ENCODE results near the gene ZNF813. TPM values are rescaled to one million over a fixed set of nuclear protein-coding genes. Genes with fewer than 3 reads are reported as not detected.
"Not testable (repeated sequence)": the region's sequence is repeated elsewhere in the genome, so short reads cannot be mapped to it uniquely, and the experiment has no call there.

The ZNF813 gene
- total RNA-seq, 2 experiments from 2014 or later = 6.0 to 7.8 TPM

DNA sequence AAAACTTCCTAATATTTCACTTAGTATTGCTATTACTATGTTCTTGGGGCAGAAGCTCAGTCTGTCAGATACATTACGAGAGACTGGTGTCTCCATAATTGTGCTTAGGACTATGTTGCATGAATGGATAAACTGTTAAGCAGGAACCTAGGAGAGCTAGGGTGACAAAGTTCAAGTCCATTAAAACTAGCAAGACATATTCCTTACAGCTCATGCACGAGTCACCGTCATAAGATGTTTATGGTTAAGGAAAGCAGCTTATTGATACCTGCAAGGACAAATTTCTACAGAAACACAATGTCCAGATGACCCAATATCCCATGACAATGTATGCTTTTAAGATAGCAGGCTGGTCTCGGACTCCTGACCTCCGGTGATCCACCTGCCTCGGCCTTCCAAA, 5.7 kb upstream of the ZNF813 start:
- Mint-ChIP-seq H3K4me1 (ENCODE audit: low read depth) (peaks cover 3% of the 10 kb centered on the region), H3K36me3 (ENCODE audit: low read depth) (peaks cover 40% of the 10 kb centered on the region), H3K27ac (no peak overlapping the region), H3K4me3 (no peak overlapping the region), H3K9me3 (peaks cover 47% of the 10 kb centered on the region), H3K27me3 (peaks cover 21% of the 10 kb centered on the region)
- ATAC-seq = no peak
- TF ChIP-seq, protein P1, sequence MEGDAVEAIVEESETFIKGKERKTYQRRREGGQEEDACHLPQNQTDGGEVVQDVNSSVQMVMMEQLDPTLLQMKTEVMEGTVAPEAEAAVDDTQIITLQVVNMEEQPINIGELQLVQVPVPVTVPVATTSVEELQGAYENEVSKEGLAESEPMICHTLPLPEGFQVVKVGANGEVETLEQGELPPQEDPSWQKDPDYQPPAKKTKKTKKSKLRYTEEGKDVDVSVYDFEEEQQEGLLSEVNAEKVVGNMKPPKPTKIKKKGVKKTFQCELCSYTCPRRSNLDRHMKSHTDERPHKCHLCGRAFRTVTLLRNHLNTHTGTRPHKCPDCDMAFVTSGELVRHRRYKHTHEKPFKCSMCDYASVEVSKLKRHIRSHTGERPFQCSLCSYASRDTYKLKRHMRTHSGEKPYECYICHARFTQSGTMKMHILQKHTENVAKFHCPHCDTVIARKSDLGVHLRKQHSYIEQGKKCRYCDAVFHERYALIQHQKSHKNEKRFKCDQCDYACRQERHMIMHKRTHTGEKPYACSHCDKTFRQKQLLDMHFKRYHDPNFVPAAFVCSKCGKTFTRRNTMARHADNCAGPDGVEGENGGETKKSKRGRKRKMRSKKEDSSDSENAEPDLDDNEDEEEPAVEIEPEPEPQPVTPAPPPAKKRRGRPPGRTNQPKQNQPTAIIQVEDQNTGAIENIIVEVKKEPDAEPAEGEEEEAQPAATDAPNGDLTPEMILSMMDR (IDR thresholded peaks at IDR 0.05) = no peak
- intact Hi-C loops (cut with micrococcal nuclease) = no loop called here
- ChIA-PET POLR2A (no interaction called here), CTCF (no interaction called here)
- no peak for DNase-seq

DNA sequence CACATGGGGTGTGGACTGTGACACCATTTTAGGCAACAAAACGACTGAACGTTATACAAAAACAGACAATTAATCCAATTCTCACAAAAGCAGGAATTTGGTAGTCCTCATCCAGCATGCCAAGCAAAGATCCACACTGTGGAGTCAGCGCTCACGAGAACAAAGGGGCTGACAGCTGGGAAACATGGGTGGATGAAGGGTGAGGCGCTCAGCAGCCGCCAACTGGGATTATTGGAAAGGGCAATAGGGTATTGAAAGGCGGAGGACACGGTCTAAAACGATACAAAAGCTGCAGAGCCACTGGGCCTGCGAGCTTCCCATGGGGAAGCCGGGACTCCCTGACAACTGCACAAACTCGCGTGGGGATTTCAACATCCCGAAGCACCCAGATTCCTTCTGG, 4.7 kb upstream of the ZNF813 start:
- intact Hi-C loops (cut with micrococcal nuclease) = no loop called here
- ChIA-PET CTCF (no interaction called here), POLR2A (no interaction called here)
- TF ChIP-seq, protein P1 (IDR thresholded peaks at IDR 0.05) = no peak
- peaks cover 21% of the 10 kb centered on the region for H3K27me3 Mint-ChIP-seq
- no peak for DNase-seq
- no peak overlapping the region for H3K27ac Mint-ChIP-seq
- H3K4me1 Mint-ChIP-seq (ENCODE audit: low read depth) = peaks cover 5% of the 10 kb centered on the region
- peaks cover 33% of the 10 kb centered on the region for H3K36me3 Mint-ChIP-seq (ENCODE audit: low read depth)
- no peak for ATAC-seq
- H3K4me3 Mint-ChIP-seq = no peak overlapping the region
- H3K9me3 Mint-ChIP-seq = peaks cover 40% of the 10 kb centered on the region

DNA sequence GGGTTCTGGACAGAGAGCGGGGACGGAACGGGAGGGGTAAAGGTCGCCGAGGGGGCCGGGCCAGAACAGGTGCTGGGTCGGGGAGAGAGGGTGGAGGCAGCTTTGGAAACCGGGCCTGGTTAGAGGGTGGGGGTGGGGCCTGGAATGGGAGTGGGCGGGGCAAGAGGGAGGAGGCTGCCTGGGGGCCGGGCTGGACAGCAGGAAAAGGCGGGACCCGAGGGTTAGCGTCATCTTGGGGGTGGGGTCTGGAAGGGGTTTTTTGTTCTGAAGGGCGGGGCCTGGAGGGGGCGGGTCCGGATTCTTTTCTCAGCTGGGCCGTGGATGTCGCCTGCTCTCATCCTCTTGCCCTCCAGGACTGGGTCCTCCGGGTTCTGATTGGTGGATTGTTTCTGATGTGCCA, 4.3 kb upstream of the ZNF813 start:
- TF ChIP-seq, protein P1 (IDR thresholded peaks at IDR 0.05) = no peak

DNA sequence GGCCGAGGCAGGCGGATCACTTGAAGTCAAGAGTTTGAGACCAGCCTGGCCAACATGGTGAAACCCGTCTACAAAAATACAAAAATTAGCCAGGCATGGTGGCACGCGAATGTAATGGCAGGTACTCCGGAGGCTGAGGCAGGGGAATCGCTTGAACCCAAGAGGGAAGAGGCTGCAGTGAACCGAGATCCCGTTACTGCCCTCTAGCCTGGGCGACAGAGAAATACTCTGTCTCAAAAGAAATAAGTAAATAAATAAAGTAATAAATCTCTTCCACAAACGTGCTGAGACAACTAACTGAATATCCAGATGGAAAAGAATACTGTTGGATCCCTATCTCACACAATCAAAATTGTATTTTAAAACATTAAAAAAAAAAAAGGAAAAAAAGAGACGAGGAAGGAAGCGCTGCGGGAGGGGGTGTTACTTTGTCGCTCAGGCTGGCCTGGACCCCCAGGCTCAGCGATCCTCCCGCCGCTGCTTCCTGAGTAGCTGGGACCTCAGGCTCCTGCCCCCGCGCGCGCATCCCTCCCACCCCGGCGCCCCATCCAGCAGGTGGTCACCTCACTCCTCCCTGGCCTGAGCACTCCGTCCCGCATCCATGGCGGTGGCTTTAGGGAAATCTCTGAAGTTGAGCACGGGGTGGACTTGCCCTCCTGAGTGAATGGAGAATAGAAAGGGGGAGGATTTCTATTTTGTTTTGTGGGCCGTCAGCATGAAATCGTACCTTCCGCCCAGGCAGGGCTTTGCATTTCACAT, 628 bp upstream of the ZNF813 start:
- intact Hi-C loops (cut with micrococcal nuclease) = no loop called here
- H3K36me3 Mint-ChIP-seq (ENCODE audit: low read depth) = peaks cover 44% of the 10 kb centered on the region
- H3K27ac Mint-ChIP-seq = peak overlapping the region; percentile 91
- peak overlapping the region; percentile 88 for H3K4me3 Mint-ChIP-seq
- ATAC-seq = peak; percentile 11
- peaks cover 21% of the 10 kb centered on the region for H3K27me3 Mint-ChIP-seq
- POLR2A ChIA-PET = no interaction called here
- TF ChIP-seq, protein P1 (IDR thresholded peaks at IDR 0.05) = no peak
- CTCF ChIA-PET = interaction anchor here (0.9 kb wide), 1 partner anchor 42 kb away, joined by 3 read pairs; no protein-coding TSS in a partner anchor
- DNase-seq = peak; percentile 18
- H3K4me1 Mint-ChIP-seq (ENCODE audit: low read depth) = peaks cover 18% of the 10 kb centered on the region
- H3K9me3 Mint-ChIP-seq = peaks cover 24% of the 10 kb centered on the region

More for the DNA sequence above, 4.3 kb upstream of the ZNF813 start:
- Mint-ChIP-seq H3K27me3 (peaks cover 21% of the 10 kb centered on the region), H3K36me3 (ENCODE audit: low read depth) (peaks cover 31% of the 10 kb centered on the region), H3K4me3 (no peak overlapping the region), H3K4me1 (ENCODE audit: low read depth) (peaks cover 7% of the 10 kb centered on the region), H3K27ac (no peak overlapping the region), H3K9me3 (peaks cover 36% of the 10 kb centered on the region)
- DNase-seq = peak; percentile 53
- ChIA-PET POLR2A (no interaction called here), CTCF (no interaction called here)
- ATAC-seq = no peak
- intact Hi-C loops (cut with micrococcal nuclease) = no loop called here

DNA sequence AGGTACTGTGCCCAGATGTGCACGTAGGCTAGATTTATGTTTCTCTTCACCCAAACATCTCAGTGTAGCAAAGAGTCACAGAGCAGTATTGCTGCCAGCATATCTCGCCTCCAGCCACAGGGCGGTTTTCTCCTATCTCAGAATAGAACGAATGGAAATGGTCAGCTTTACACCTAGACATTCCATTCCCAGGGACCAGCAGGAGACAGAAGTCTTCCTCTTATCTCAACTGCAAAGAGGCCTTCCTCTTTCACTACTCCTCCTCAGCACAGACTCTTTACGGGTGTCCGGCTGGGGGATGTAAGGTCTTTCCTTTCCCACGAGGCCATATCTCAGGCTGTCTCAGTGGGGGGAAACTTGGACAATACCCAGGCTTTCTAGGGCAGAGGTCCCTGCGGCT, 1.1 kb downstream of the ZNF813 start:
- DNase-seq; CTCF ChIA-PET; ATAC-seq; intact Hi-C loops (cut with micrococcal nuclease); POLR2A ChIA-PET: not testable (repeated sequence)
- Mint-ChIP-seq H3K27me3 (peaks cover 14% of the 10 kb centered on the region), H3K4me3 (peak overlapping the region; percentile 88), H3K27ac (peak overlapping the region; percentile 91), H3K36me3 (ENCODE audit: low read depth) (peaks cover 53% of the 10 kb centered on the region), H3K4me1 (ENCODE audit: low read depth) (peaks cover 18% of the 10 kb centered on the region), H3K9me3 (peaks cover 24% of the 10 kb centered on the region)
